ENCODE data around the gene OSBPL6. TPM values are rescaled to one million over a fixed set of nuclear protein-coding genes. Genes with fewer than 3 reads are reported as not detected.
A peak's percentile ranks its signal among the peaks of the same experiment; 100 is the strongest.

The OSBPL6 gene
- total and polyA plus RNA-seq, 9 of the 15 experiments (the other 6 are each of a cell fraction or from before 2014, with no cell fraction given), result 3.4 to 12.7 (median 9.3) TPM

DNA sequence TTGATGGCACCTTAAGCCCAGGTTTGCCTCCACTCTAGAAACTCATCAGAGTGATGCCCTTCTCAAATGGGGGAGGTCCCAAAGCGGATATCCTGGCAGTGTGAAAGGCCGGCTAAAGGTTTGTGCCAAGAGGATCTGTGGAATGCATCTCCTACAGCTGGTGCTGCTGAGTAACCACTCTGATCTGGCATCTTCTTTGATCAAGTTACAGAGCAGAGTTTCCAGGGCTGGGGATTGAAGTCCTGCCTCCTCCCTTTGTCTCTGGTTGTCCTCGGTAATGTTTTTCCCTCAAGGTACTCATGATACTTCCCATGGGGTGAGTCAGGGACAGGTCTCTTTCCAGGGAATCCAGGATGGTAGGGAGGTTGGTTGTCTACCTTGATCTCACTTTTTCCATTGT, 232.1 kb downstream of the OSBPL6 start:
- WGBS (ENCODE audit: insufficient coverage, low coverage, missing lambda C conversion rate), result 92% methylated on average over 3 of the region's 3 CpGs
- no peak overlapping the region for H3K4me2 ChIP-seq (ENCODE audit: insufficient read depth, low read length)
- H3K4me3 ChIP-seq, result no peak overlapping the region
- H3K79me2 ChIP-seq (ENCODE audit: control insufficient read depth, insufficient read depth, low read length), result no peaks in the 10 kb centered on the region
- H3K4me1 ChIP-seq (replicated peaks in 1 of 2; ENCODE audit: control insufficient read depth in 2 of 2, insufficient read depth in 2 of 2, low read length in 2 of 2), result peaks cover 18 to 23% of the 10 kb centered on the region in 2 experiments
- TF ChIP-seq, protein P1, sequence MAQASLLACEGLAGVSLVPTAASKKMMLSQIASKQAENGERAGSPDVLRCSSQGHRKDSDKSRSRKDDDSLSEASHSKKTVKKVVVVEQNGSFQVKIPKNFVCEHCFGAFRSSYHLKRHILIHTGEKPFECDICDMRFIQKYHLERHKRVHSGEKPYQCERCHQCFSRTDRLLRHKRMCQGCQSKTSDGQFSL (CRISPR knock-in tag; IDR thresholded peaks at IDR 0.05), result no peak
- TF ChIP-seq, protein P1 (tag; IDR thresholded peaks at IDR 0.05), result no peak
- 0 out of 2 replicates have a peak, but pooled peaks have one; percentile 28 for TF ChIP-seq FOSL1 (tag; conservative IDR thresholded peaks at IDR 0.05)
- no peak for TF ChIP-seq PURB (CRISPR knock-in tag; IDR thresholded peaks at IDR 0.05; ENCODE audit: low read depth)
- DNase-seq (ENCODE audit: extremely low read depth in 1 of 4, low spot score in 3 of 4) (no peak), FAIRE-seq (no peak), ATAC-seq (no peak)
- H4K20me1 ChIP-seq (replicated peaks; ENCODE audit: control insufficient read depth, insufficient read depth, low read length), result no peaks in the 10 kb centered on the region
- H3K27me3 ChIP-seq (ENCODE audit: control insufficient read depth in 2 of 2, insufficient read depth in 2 of 2, low read length in 2 of 2), result no peaks in the 10 kb centered on the region
- no peak overlapping the region for H3K9ac ChIP-seq (ENCODE audit: insufficient read depth in 1 of 2, low read depth in 2 of 2, low read length in 2 of 2)
- intact Hi-C loops (cut with micrococcal nuclease), result no loop called here
- no peak overlapping the region for H3K27ac ChIP-seq (ENCODE audit: extremely low read depth, low read depth, low read length)
- H3K36me3 ChIP-seq (ENCODE audit: control insufficient read depth, insufficient read depth, low read length), result peaks cover 38% of the 10 kb centered on the region; the same call in 2 of the 3 replicates
- POLR2A ChIA-PET, result interaction anchor here (0.7 to 2.1 kb wide), 3 partner anchors 11 to 367 kb away, joined by 3 to 7 read pairs (median 3); no protein-coding TSS in a partner anchor
- in situ Hi-C loops (cut with MboI), result no loop called here
- no peak overlapping the region for H2AFZ ChIP-seq (ENCODE audit: low read depth, low read length)
- no peaks in the 10 kb centered on the region for H3K9me3 ChIP-seq (replicated peaks; ENCODE audit: control insufficient read depth, insufficient read depth, low read depth, low read length)
- no peaks in the 10 kb centered on the region for H3K9me1 ChIP-seq (ENCODE audit: control insufficient read depth, insufficient read depth, low read length)
- no TSS peak for BruUV-seq (replicated peaks)
- CTCF ChIA-PET (ENCODE audit: low intra/inter-chr PET ratio), result no interaction called here

DNA sequence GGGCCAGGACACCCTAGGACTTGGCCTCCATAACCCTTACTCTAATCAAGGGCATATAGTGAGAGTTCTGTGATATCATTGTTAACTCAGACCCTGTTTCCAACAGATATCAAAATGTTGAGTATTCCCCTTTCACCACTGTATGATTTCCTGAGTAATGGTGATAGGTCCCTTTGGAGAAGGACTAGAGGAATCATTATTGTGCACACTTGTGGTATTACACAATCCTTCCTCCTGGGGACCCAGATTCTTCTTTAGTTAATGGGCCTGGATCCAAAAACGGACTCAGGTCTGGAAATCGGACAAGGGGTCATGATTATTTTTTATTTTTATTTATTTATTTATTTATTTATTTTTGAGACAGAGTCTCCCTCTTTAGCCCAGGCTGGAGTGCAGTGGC, 233.1 kb downstream of the OSBPL6 start:
- no peak overlapping the region for H2AFZ ChIP-seq (ENCODE audit: low read depth, low read length)
- in situ Hi-C loops (cut with MboI) (no loop called here), intact Hi-C loops (cut with micrococcal nuclease) (no loop called here)
- TF ChIP-seq ZFP1 (CRISPR knock-in tag; IDR thresholded peaks at IDR 0.05) (no peak), CEBPG (CRISPR knock-in tag; IDR thresholded peaks at IDR 0.05) (no peak), CEBPG (tag; conservative IDR thresholded peaks at IDR 0.05 in 1 of 2, IDR thresholded peaks at IDR 0.05 in 1 of 2) (0 out of 4 replicates have a peak, but pooled peaks of 1 of the 2 experiments have one; percentile 37), SMAD3 (CRISPR knock-in tag; conservative IDR thresholded peaks at IDR 0.05) (no peak), CEBPB (tag; IDR thresholded peaks at IDR 0.05) (peak; percentile 66; the same call in 1 of the 2 replicates), GATA2 (CRISPR knock-in tag; IDR thresholded peaks at IDR 0.05) (no peak), BHLHE40 (IDR thresholded peaks at IDR 0.05; ENCODE audit: low read length) (no peak)
- ChIA-PET CTCF (ENCODE audit: low intra/inter-chr PET ratio) (interaction anchor here (1.1 kb wide), 1 partner anchor 13 kb away, joined by 4 read pairs; no protein-coding TSS in a partner anchor), POLR2A (interaction anchor here (0.6 to 2.2 kb wide), 3 partner anchors 12 to 69 kb away, joined by 3 to 21 read pairs (median 7); no protein-coding TSS in a partner anchor)
- no peaks in the 10 kb centered on the region for H3K27me3 ChIP-seq (ENCODE audit: control insufficient read depth in 2 of 2, insufficient read depth in 2 of 2, low read length in 2 of 2)
- H3K9ac ChIP-seq (ENCODE audit: insufficient read depth in 1 of 2, low read depth in 2 of 2, low read length in 2 of 2), result no peak overlapping the region
- peaks cover 49% of the 10 kb centered on the region; the same call in 2 of the 3 replicates for H3K36me3 ChIP-seq (ENCODE audit: control insufficient read depth, insufficient read depth, low read length)
- H3K4me1 ChIP-seq (replicated peaks in 1 of 2; ENCODE audit: control insufficient read depth in 2 of 2, insufficient read depth in 2 of 2, low read length in 2 of 2), result peaks cover 18 to 23% of the 10 kb centered on the region in 2 experiments
- no TSS peak for BruUV-seq (replicated peaks)
- 80% methylated on average over 2 of the region's 2 CpGs for WGBS (ENCODE audit: insufficient coverage, low coverage, missing lambda C conversion rate)
- H3K9me1 ChIP-seq (ENCODE audit: control insufficient read depth, insufficient read depth, low read length), result no peaks in the 10 kb centered on the region
- DNase-seq (ENCODE audit: extremely low read depth in 1 of 4, low spot score in 3 of 4), result no peak
- no peaks in the 10 kb centered on the region for H3K9me3 ChIP-seq (replicated peaks; ENCODE audit: control insufficient read depth, insufficient read depth, low read depth, low read length)
- H3K27ac ChIP-seq (ENCODE audit: extremely low read depth, low read depth, low read length), result no peak overlapping the region
- H3K4me2 ChIP-seq (ENCODE audit: insufficient read depth, low read length), result no peak overlapping the region
- H3K79me2 ChIP-seq (ENCODE audit: control insufficient read depth, insufficient read depth, low read length), result no peaks in the 10 kb centered on the region
- H4K20me1 ChIP-seq (replicated peaks; ENCODE audit: control insufficient read depth, insufficient read depth, low read length), result no peaks in the 10 kb centered on the region
- no peak for FAIRE-seq
- ATAC-seq, result no peak
- no peak overlapping the region for H3K4me3 ChIP-seq
